ENCODE measurements around the gene CUL1. TPM values are rescaled to one million over a fixed set of nuclear protein-coding genes. Genes with fewer than 3 reads are reported as not detected.

The CUL1 gene
- total RNA-seq, 4 donors from 2014 or later: 24.5 to 56.6 (median 45.9) TPM

GRCh38 chr7:148718431-148718830 is 19.7 kb downstream of the CUL1 start:
- Histone ChIP-seq H3K4me3 (no peak overlapping the region), H3K4me1 (peaks cover 5 to 91% (median 20%) of the 10 kb centered on the region in 3 donors), H3K27ac (no peak overlapping the region), H3K27me3 (no peaks in the 10 kb centered on the region), H3K36me3 (no peaks in the 10 kb centered on the region), H3K9me3 (no peaks in the 10 kb centered on the region)
- WGBS, 2 donors: 88 to 91% methylated on average over 3 of the region's 3 CpGs
- intact Hi-C loops (cut with DNase I): no loop called here
- TF ChIP-seq CTCF (IDR thresholded peaks at IDR 0.05) (no peak), POLR2A (IDR thresholded peaks at IDR 0.05) (no peak)
- DNase-seq: no peak

- WGBS, 2 donors: 65 to 69% methylated on average over 5 of the region's 5 CpGs
- no peak overlapping the region for H3K4me3 ChIP-seq
- intact Hi-C loops (cut with DNase I): no loop called here
- peaks cover 5 to 86% (median 20%) of the 10 kb centered on the region in 3 donors for H3K4me1 ChIP-seq
- no peaks in the 10 kb centered on the region for H3K36me3 ChIP-seq
- H3K27me3 ChIP-seq: no peaks in the 10 kb centered on the region
- H3K27ac ChIP-seq: no peak overlapping the region
- no peak for TF ChIP-seq POLR2A (IDR thresholded peaks at IDR 0.05)
- TF ChIP-seq CTCF (IDR thresholded peaks at IDR 0.05): no peak
- no peak for DNase-seq
- H3K9me3 ChIP-seq: no peaks in the 10 kb centered on the region
Observed at GRCh38 chr7:148719753-148720152, 21.1 kb downstream of the CUL1 start.

GRCh38 chr7:148720472-148720871 is 21.8 kb downstream of the CUL1 start:
- no peak overlapping the region for H3K27ac ChIP-seq
- no peaks in the 10 kb centered on the region for H3K9me3 ChIP-seq
- 72 to 73% methylated on average over 5 of the region's 5 CpGs for WGBS, 2 donors
- H3K36me3 ChIP-seq: no peaks in the 10 kb centered on the region
- TF ChIP-seq CTCF (IDR thresholded peaks at IDR 0.05): no peak
- no peak for TF ChIP-seq POLR2A (IDR thresholded peaks at IDR 0.05)
- no peaks in the 10 kb centered on the region for H3K27me3 ChIP-seq
- H3K4me1 ChIP-seq: peaks cover 5 to 86% (median 15%) of the 10 kb centered on the region in 3 donors
- intact Hi-C loops (cut with DNase I): no loop called here
- DNase-seq: no peak
- H3K4me3 ChIP-seq: no peak overlapping the region

- H3K27me3 ChIP-seq: no peaks in the 10 kb centered on the region
- H3K36me3 ChIP-seq: no peaks in the 10 kb centered on the region
- no peaks in the 10 kb centered on the region for H3K9me3 ChIP-seq
- no peak overlapping the region for H3K4me3 ChIP-seq
- 85 to 87% methylated on average over 3 of the region's 3 CpGs for WGBS, 2 donors
- DNase-seq: no peak
- peaks cover 5 to 88% (median 15%) of the 10 kb centered on the region in 3 donors for H3K4me1 ChIP-seq
- no peak for TF ChIP-seq POLR2A (IDR thresholded peaks at IDR 0.05)
- TF ChIP-seq CTCF (IDR thresholded peaks at IDR 0.05): no peak
- intact Hi-C loops (cut with DNase I): no loop called here
- no peak overlapping the region for H3K27ac ChIP-seq
Observed at GRCh38 chr7:148721390-148721789, 22.7 kb downstream of the CUL1 start.

- Histone ChIP-seq H3K4me1 (peaks cover 5 to 87% (median 15%) of the 10 kb centered on the region in 3 donors), H3K4me3 (no peak overlapping the region), H3K36me3 (no peaks in the 10 kb centered on the region), H3K27ac (no peak overlapping the region), H3K27me3 (no peaks in the 10 kb centered on the region), H3K9me3 (no peaks in the 10 kb centered on the region)
- WGBS, 2 donors: 72 to 80% methylated on average over 8 of the region's 8 CpGs
- intact Hi-C loops (cut with DNase I): no loop called here
- no peak for TF ChIP-seq CTCF (IDR thresholded peaks at IDR 0.05)
- no peak for TF ChIP-seq POLR2A (IDR thresholded peaks at IDR 0.05)
- DNase-seq: no peak
Observed at GRCh38 chr7:148722340-148723165, 23.9 kb downstream of the CUL1 start.
